Large intestine (tissue), 3 donors: ENCODE data around the gene KIRREL3. TPM values are rescaled to one million over a fixed set of nuclear protein-coding genes. Genes with fewer than 3 reads are reported as not detected.
"Not testable (repeated sequence)": the region's sequence is repeated elsewhere in the genome, so short reads cannot be mapped to it uniquely, and the experiment has no call there.

Experiments used
- DNase-seq, 2 donors: peaks; one replicate each; pipeline versions ENCODE4 v3.0.0 to v3.0.0-alpha.2; 2013
- H3K27ac ChIP-seq: one replicate; pipeline ENCODE4 v1.5.1; 2013; ENCODE audit warnings: low read length
- H3K27me3 ChIP-seq: 2 replicates; pipeline ENCODE4 v1.6.1; 2013; ENCODE audit warnings: low read length; ENCODE audit not compliant: control insufficient read depth, insufficient read depth
- H3K36me3 ChIP-seq: 2 replicates; pipeline ENCODE4 v1.6.1; 2013; ENCODE audit warnings: low read length; ENCODE audit not compliant: control insufficient read depth, insufficient read depth
- H3K4me1 ChIP-seq: one replicate; pipeline ENCODE4 v1.6.1; 2013; ENCODE audit warnings: low read length; ENCODE audit not compliant: control insufficient read depth, insufficient read depth
- H3K4me3 ChIP-seq: one replicate; pipeline ENCODE4 v1.5.1; 2013; ENCODE audit warnings: low read length
- H3K9me3 ChIP-seq: one replicate; pipeline ENCODE4 v1.6.1; 2013; ENCODE audit warnings: mild to moderate bottlenecking, low read depth, low read length, moderate library complexity; ENCODE audit not compliant: control insufficient read depth
- WGBS: methylation state at CpG from one replicate; pipeline ENCODE4 v1.1.5; 2013; ENCODE audit warnings: low lambda C conversion rate; ENCODE audit not compliant: insufficient coverage; 5-methylcytosine and 5-hydroxymethylcytosine counted together
- polyA plus RNA-seq: library from polyadenylated mRNA; unstranded; fragments of 120-200 nt; gene quantifications from one replicate; pipeline ENCODE4 v1.2.1, GENCODE V29; 2013

KIRREL3 gene
- polyA plus RNA-seq, 1 donor, result 0.96 TPM

GRCh38 chr11:126959700-126960099 is 40.9 kb downstream of the KIRREL3 start:
- no peak overlapping the region for H3K27ac ChIP-seq
- no peaks in the 10 kb centered on the region for H3K4me1 ChIP-seq
- WGBS, result 60% methylated on average over 1 of the region's 4 CpGs
- no peak overlapping the region for H3K4me3 ChIP-seq
- no peak for DNase-seq
- peaks cover 3% of the 10 kb centered on the region for H3K27me3 ChIP-seq
- H3K9me3 ChIP-seq, result no peaks in the 10 kb centered on the region
- H3K36me3 ChIP-seq, result no peaks in the 10 kb centered on the region

- WGBS, result 0% methylated on average over 1 of the region's 10 CpGs
- H3K36me3 ChIP-seq, result no peaks in the 10 kb centered on the region
- H3K27ac ChIP-seq, result no peak overlapping the region
- H3K4me1 ChIP-seq, result no peaks in the 10 kb centered on the region
- peaks cover 6% of the 10 kb centered on the region for H3K27me3 ChIP-seq
- H3K4me3 ChIP-seq, result no peak overlapping the region
- H3K9me3 ChIP-seq, result no peaks in the 10 kb centered on the region
- DNase-seq, result no peak
Measured at GRCh38 chr11:126956635-126957034, 43.9 kb downstream of the KIRREL3 start.

GRCh38 chr11:126952533-126952932 is 48.0 kb downstream of the KIRREL3 start:
- DNase-seq, H3K36me3 ChIP-seq, H3K9me3 ChIP-seq, H3K4me1 ChIP-seq, H3K27ac ChIP-seq, H3K27me3 ChIP-seq, H3K4me3 ChIP-seq: not testable (repeated sequence)
- no CpG with 5 or more reads among the region's 2 CpGs for WGBS

DNA sequence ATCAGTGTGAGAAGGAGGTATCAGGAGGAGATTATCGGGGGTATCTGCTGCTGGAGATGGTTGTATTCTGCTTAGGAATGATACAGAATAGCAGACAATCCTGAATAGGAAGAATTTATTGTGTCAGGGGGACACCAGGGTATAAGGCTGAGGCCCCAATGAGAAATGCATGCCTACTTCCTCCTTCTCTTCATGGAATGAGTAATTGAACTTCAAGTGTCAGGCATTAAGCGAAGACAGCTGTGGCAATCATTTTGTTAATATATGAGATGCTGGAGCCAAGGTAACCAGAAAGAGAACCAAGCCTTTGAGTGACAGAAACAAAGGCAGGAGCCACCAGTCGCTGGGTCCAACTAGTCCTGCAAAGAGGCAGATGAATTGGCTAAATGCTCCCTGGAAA is 49.1 kb downstream of the KIRREL3 start:
- Histone ChIP-seq H3K9me3 (no peaks in the 10 kb centered on the region), H3K4me3 (no peak overlapping the region), H3K4me1 (no peaks in the 10 kb centered on the region), H3K27ac (no peak overlapping the region), H3K27me3 (peaks cover 6% of the 10 kb centered on the region), H3K36me3 (no peaks in the 10 kb centered on the region)
- WGBS, result no CpG with 5 or more reads among the region's 3 CpGs
- DNase-seq, result no peak

- Histone ChIP-seq H3K36me3 (no peaks in the 10 kb centered on the region), H3K4me1 (no peaks in the 10 kb centered on the region), H3K27ac (no peak overlapping the region), H3K9me3 (no peaks in the 10 kb centered on the region), H3K4me3 (no peak overlapping the region), H3K27me3 (peaks cover 2% of the 10 kb centered on the region)
- DNase-seq, result no peak
- WGBS, result no CpG with 5 or more reads among the region's 6 CpGs
Measured at GRCh38 chr11:126949066-126949891, 51.3 kb downstream of the KIRREL3 start.

GRCh38 chr11:126948563-126948962 is 52.0 kb downstream of the KIRREL3 start:
- WGBS, result no CpG with 5 or more reads among the region's 1 CpG
- Histone ChIP-seq H3K36me3 (no peaks in the 10 kb centered on the region), H3K27ac (no peak overlapping the region), H3K9me3 (no peaks in the 10 kb centered on the region), H3K4me3 (no peak overlapping the region), H3K27me3 (no peaks in the 10 kb centered on the region), H3K4me1 (no peaks in the 10 kb centered on the region)
- no peak for DNase-seq

GRCh38 chr11:126945319-126945718 is 55.3 kb downstream of the KIRREL3 start:
- Histone ChIP-seq H3K4me3 (no peak overlapping the region), H3K36me3 (no peaks in the 10 kb centered on the region), H3K27ac (no peak overlapping the region), H3K27me3 (no peaks in the 10 kb centered on the region), H3K9me3 (no peaks in the 10 kb centered on the region), H3K4me1 (no peaks in the 10 kb centered on the region)
- no peak for DNase-seq
- WGBS, result no CpG with 5 or more reads among the region's 3 CpGs

DNA sequence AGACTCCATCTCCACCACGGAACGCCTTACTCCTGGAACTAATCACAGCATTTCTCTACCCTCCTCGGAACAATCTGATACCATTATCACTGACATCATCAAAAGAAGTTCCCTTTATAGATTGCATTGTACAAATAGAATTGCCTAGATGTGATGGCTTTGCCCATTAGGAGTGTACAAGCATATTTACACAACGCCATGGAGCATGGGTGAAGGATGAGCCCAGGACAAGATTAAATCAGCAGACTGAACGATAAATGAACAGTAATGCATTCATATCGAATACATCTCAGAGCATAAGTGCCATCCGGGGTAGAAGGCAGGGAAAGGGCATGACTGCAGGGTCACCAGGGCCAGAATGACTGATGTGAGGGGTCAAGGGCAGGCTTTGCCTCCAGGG is 57.3 kb downstream of the KIRREL3 start:
- WGBS, result no CpG with 5 or more reads among the region's 7 CpGs
- Histone ChIP-seq H3K9me3 (no peaks in the 10 kb centered on the region), H3K4me1 (no peaks in the 10 kb centered on the region), H3K27ac (no peak overlapping the region), H3K36me3 (no peaks in the 10 kb centered on the region), H3K27me3 (no peaks in the 10 kb centered on the region), H3K4me3 (no peak overlapping the region)
- DNase-seq, result no peak

GRCh38 chr11:126942146-126942545 is 58.4 kb downstream of the KIRREL3 start:
- Histone ChIP-seq H3K27ac (no peak overlapping the region), H3K9me3 (no peaks in the 10 kb centered on the region), H3K4me3 (no peak overlapping the region), H3K36me3 (no peaks in the 10 kb centered on the region), H3K4me1 (no peaks in the 10 kb centered on the region), H3K27me3 (no peaks in the 10 kb centered on the region)
- DNase-seq, result no peak
- WGBS, result no CpG with 5 or more reads among the region's 4 CpGs

DNA sequence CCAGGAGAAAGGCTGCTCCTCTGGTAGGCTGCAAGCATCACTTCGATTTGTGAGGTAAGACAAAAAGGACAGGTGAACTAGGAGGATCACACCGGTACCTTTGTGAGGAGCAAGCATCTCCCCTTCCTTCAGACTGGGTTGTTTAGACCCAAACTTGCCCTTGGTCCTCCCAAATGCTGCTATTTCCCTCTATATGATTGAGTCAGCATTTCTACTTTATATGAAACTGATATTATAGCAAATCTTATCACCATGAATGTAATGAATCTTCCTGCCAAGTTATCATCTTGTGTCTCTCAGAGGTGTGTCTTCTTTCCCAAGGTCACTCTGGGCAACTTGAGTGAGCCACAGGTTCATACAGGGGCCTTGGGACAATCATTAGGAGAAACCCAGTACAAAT is 61.0 kb downstream of the KIRREL3 start:
- Histone ChIP-seq H3K4me1 (no peaks in the 10 kb centered on the region), H3K27me3 (no peaks in the 10 kb centered on the region), H3K36me3 (no peaks in the 10 kb centered on the region), H3K9me3 (no peaks in the 10 kb centered on the region), H3K27ac (no peak overlapping the region), H3K4me3 (no peak overlapping the region)
- WGBS, result no CpG with 5 or more reads among the region's 2 CpGs
- no peak for DNase-seq

DNA sequence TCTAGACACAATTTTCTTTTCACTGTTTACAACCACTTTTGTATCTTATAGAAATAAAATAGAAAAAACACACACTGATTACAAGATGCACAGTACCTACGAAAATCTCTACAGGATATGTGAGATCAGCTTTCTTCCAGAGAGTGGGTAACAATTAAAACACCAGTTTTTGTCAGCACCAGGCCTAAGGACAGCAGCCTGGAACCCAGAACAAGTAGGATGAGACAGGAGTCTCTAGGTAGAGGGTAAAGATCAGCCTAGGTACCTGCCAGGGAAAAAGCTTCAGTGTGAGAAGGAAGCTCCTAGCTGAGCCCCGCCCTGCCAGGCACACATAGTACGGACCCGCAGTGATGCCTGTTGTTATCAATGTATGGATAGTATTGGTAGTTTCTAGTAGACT is 61.9 kb downstream of the KIRREL3 start:
- no peaks in the 10 kb centered on the region for H3K9me3 ChIP-seq
- no peak overlapping the region for H3K4me3 ChIP-seq
- WGBS, result no CpG with 5 or more reads among the region's 4 CpGs
- H3K27ac ChIP-seq, result no peak overlapping the region
- H3K36me3 ChIP-seq, result no peaks in the 10 kb centered on the region
- H3K4me1 ChIP-seq, result no peaks in the 10 kb centered on the region
- DNase-seq, result no peak
- H3K27me3 ChIP-seq, result no peaks in the 10 kb centered on the region
